Caco-2 (cell line): ENCODE data around the gene VPS39. TPM values are rescaled to one million over a fixed set of nuclear protein-coding genes. Genes with fewer than 3 reads are reported as not detected.

Experiments
- BruUV-seq: library from RNA; stranded (reverse); fragments of 400-500 nt; replicated peaks from 2 replicates; lab custom pipeline; 2021; lab: Mats Ljungman, UMichigan
- CTCF ChIA-PET: fragments of 300-600 bp; sonication (Branson Sonifier 250); formaldehyde crosslinking; loops from one replicate; lab custom pipeline; 2022; ENCODE audit warnings: antibody characterized with exemption; lab: Charles Lee
- POLR2A ChIA-PET: fragments of 300-600 bp; sonication (Branson Sonifier 250); formaldehyde crosslinking; loops from one replicate; lab custom pipeline; 2022; ENCODE audit warnings: antibody characterized with exemption; lab: Charles Lee
- DNase-seq, 2 experiments: peaks; one replicate each; pipeline versions ENCODE4 v3.0.0 to v3.0.0-alpha.2; 2020 to 2022
- H3K27me3 ChIP-seq: replicated peaks from 2 replicates; pipeline ENCODE4 v1.6.0; 2011; ENCODE audit warnings: low read length; ENCODE audit not compliant: control insufficient read depth, insufficient read depth
- H3K36me3 ChIP-seq: 2 replicates; pipeline ENCODE4 v1.5.1; 2011; ENCODE audit warnings: low read length; ENCODE audit not compliant: control insufficient read depth, insufficient read depth
- H3K4me1 ChIP-seq: fragments of 250-450 bp; sonication (Bioruptor Pico); 2 replicates; pipeline ENCODE4 v1.5.1; 2020; ENCODE audit warnings: mild to moderate bottlenecking
- H3K4me3 ChIP-seq: 2 replicates; pipeline ENCODE4 v1.5.1; 2011; ENCODE audit warnings: low read depth, mild to moderate bottlenecking, control low read depth, low read length
- H3K9me3 ChIP-seq: fragments of 250-450 bp; sonication (Bioruptor Pico); 2 replicates; pipeline ENCODE4 v1.5.1; 2020; ENCODE audit warnings: mild to moderate bottlenecking, moderate library complexity
- H3K27ac Mint-ChIP-seq: one replicate; pipeline ENCODE4 v1.8.0; 2022; ENCODE audit warnings: mixed read lengths; ENCODE audit not compliant: unreplicated experiment
- H3K27me3 Mint-ChIP-seq: one replicate; pipeline ENCODE4 v1.8.0; 2022; ENCODE audit warnings: mixed read lengths; ENCODE audit not compliant: insufficient read depth, unreplicated experiment
- H3K36me3 Mint-ChIP-seq: one replicate; pipeline ENCODE4 v1.8.0; 2022; ENCODE audit warnings: mild to moderate bottlenecking, mixed read lengths; ENCODE audit not compliant: insufficient read depth, unreplicated experiment
- H3K4me1 Mint-ChIP-seq: one replicate; pipeline ENCODE4 v1.8.0; 2022; ENCODE audit warnings: low read depth, mixed read lengths; ENCODE audit not compliant: unreplicated experiment
- H3K4me3 Mint-ChIP-seq: one replicate; pipeline ENCODE4 v1.8.0; 2022; ENCODE audit warnings: mild to moderate bottlenecking, moderate library complexity, mixed read lengths; ENCODE audit not compliant: unreplicated experiment
- H3K9me3 Mint-ChIP-seq: one replicate; pipeline ENCODE4 v1.8.0; 2022; ENCODE audit warnings: mixed read lengths; ENCODE audit not compliant: unreplicated experiment
- intact Hi-C: fragments of 100-400 bp; cut with micrococcal nuclease; formaldehyde crosslinking; loops from one replicate; pipeline ENCODE4 v1.10.0; 2022; ENCODE audit not compliant: unreplicated experiment
- total RNA-seq: library from RNA; stranded (reverse); gene quantifications from 2 replicates; pipeline ENCODE4 v1.2.3, GENCODE V29; 2022
- TF ChIP-seq, protein P1 (sequence below), 2 experiments: fragments of 200-600 bp in 1 of 2; IDR thresholded peaks; 1 replicate in 1 of 2; 2 replicates in 1 of 2; pipeline versions ENCODE4 v1.5.1 to v1.8.0; 2011 to 2022; ENCODE audit warnings: antibody characterized with exemption in 1 of 2, control low read depth in 1 of 2, inconsistent platforms in 1 of 2, low read depth in 1 of 2, low read length in 1 of 2, mild to moderate bottlenecking in 1 of 2, moderate library complexity in 1 of 2; ENCODE audit not compliant: insufficient read depth in 1 of 2, severe bottlenecking in 1 of 2, unreplicated experiment in 1 of 2

VPS39 gene
- total RNA-seq, 1 experiment from 2014 or later: 48.4 TPM

DNA sequence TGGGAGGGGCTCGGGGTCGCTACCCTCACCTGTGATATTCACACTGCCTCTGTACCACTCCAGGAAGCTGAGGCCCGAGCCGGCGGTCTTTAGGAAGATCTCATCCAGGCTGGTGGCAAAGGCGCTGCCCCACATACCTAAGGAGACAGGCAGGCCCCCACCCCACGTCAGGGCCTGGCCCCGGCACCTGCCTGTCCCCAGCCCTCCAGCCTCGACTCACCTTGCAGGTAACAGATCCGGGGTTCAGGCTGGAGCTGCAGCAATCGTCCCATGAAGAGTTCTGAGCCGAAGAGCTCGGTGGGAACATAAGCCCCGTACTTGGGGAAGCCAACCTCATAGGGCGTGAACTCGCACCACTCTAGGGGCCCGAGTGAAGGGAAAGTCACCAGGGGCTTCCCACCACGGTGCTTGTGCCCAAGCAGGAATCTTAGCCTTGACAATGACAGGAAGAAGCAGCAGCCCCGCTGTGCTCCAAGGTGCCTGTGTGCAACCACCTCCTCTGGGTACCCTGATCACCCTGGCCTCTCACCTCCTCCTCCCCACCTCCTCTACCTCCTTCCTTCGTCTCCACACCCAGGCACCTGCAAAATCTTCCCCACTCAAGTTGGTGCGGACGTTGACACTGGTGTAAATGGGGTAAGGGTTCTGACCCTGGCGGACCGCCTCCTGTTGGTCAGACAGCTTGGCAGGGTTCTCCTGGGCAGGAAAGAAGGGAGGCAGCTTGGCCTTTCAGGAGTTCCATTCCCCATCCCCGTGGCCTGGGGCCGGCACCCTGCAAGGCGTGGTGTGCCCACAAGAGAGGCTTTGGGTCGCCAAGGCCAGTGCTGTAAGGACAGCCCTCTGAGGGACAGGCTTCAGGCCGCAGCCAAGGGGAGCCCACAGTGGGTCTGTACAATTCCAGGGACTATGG lies 62.3 kb downstream of the VPS39 start:
- Mint-ChIP-seq H3K4me3 (no peak overlapping the region), H3K36me3 (no peaks in the 10 kb centered on the region), H3K27me3 (no peaks in the 10 kb centered on the region), H3K4me1 (peaks cover 11% of the 10 kb centered on the region), H3K27ac (no peak overlapping the region), H3K9me3 (no peaks in the 10 kb centered on the region)
- CTCF ChIA-PET: no interaction called here
- TF ChIP-seq, protein P1, sequence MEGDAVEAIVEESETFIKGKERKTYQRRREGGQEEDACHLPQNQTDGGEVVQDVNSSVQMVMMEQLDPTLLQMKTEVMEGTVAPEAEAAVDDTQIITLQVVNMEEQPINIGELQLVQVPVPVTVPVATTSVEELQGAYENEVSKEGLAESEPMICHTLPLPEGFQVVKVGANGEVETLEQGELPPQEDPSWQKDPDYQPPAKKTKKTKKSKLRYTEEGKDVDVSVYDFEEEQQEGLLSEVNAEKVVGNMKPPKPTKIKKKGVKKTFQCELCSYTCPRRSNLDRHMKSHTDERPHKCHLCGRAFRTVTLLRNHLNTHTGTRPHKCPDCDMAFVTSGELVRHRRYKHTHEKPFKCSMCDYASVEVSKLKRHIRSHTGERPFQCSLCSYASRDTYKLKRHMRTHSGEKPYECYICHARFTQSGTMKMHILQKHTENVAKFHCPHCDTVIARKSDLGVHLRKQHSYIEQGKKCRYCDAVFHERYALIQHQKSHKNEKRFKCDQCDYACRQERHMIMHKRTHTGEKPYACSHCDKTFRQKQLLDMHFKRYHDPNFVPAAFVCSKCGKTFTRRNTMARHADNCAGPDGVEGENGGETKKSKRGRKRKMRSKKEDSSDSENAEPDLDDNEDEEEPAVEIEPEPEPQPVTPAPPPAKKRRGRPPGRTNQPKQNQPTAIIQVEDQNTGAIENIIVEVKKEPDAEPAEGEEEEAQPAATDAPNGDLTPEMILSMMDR (IDR thresholded peaks at IDR 0.05; ENCODE audit: insufficient read depth in 1 of 2, low read depth in 1 of 2, low read length in 1 of 2, severe bottlenecking in 1 of 2, unreplicated experiment in 1 of 2): no peak
- H3K4me1 ChIP-seq: peaks cover 9% of the 10 kb centered on the region
- peak in 1 of 2 experiments; percentile 26 for DNase-seq
- no peaks in the 10 kb centered on the region for H3K36me3 ChIP-seq
- BruUV-seq: no TSS peak
- H3K4me3 ChIP-seq: no peak overlapping the region
- POLR2A ChIA-PET: interaction anchor here (0.6 kb wide), 1 partner anchor 9 kb away, joined by 3 read pairs; no protein-coding TSS in a partner anchor
- no peaks in the 10 kb centered on the region for H3K9me3 ChIP-seq
- intact Hi-C loops: no loop called here
- no peaks in the 10 kb centered on the region for H3K27me3 ChIP-seq

DNA sequence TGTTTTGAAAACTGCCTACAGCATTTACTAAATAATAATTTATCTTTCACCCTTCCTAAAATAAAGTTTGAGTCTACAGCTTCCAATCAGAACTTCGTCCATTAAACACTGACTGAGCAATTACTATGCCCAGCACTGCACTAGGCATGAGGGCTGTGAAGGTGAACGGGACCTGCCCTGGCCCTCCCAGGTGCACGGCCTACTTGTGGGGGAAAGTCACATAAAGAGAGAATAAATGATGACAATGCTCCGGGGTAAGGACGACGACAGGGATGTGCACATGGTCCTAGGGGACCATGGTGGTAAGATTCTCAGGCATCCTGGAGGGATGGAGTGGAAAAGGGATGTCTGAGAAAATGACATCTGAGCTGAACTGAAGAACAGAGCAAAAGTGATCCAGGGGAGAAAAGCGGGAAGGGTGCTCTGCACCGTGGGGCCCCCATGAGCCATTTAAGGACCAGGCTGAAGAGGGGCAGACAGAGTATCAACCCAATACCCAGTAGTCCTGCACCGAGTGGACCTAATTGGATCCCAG lies 63.2 kb downstream of the VPS39 start:
- Mint-ChIP-seq H3K36me3 (no peaks in the 10 kb centered on the region), H3K27ac (no peak overlapping the region), H3K4me3 (no peak overlapping the region), H3K4me1 (peaks cover 11% of the 10 kb centered on the region), H3K9me3 (no peaks in the 10 kb centered on the region), H3K27me3 (no peaks in the 10 kb centered on the region)
- peaks cover 9% of the 10 kb centered on the region for H3K4me1 ChIP-seq
- H3K36me3 ChIP-seq: no peaks in the 10 kb centered on the region
- no peaks in the 10 kb centered on the region for H3K27me3 ChIP-seq
- no peak overlapping the region for H3K4me3 ChIP-seq
- intact Hi-C loops: no loop called here
- ChIA-PET CTCF (no interaction called here), POLR2A (no interaction called here)
- peaks cover 3% of the 10 kb centered on the region; the same call in 1 of the 2 replicates for H3K9me3 ChIP-seq
- BruUV-seq: no TSS peak
- peak in 1 of 2 experiments; percentile 1 for DNase-seq
- TF ChIP-seq, protein P1 (IDR thresholded peaks at IDR 0.05; ENCODE audit: insufficient read depth in 1 of 2, low read depth in 1 of 2, low read length in 1 of 2, severe bottlenecking in 1 of 2, unreplicated experiment in 1 of 2): no peak

DNA sequence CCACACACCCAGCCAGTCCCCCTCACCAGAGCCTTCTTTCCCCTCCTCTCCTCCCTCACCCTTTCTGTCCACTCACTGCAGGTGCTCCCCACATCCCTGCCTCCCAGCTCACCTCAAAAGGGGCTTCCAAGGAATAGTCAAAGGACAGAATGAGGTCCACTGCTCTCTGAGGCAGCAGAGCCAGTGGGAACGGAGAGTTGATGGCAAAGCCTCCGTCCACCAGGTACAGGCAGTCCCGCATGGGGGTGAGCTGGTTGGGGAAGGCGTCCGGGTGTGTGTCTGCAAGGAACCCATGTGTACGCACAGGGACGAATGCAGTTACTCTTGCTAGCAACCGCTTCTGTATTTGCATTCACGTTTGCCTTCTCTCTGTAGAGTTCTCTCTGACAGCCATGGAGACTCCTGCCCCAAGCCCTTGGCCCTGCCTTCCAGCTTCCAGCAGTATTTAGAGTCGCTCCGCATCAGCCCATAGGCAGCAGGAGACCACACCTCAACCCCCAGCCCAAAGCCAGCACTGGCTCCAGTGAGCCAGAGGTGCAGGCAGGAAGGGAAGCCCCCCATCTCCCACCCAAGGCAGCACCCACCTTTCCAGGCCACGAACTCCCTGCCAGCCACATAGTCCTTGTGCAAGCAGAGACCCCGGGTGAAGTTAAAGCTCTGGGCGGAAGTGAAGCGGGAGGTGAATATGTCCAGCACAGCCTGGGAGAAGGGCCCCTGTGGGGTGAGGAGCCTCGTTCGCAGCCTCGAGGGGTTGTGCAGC lies 64.1 kb downstream of the VPS39 start:
- DNase-seq: peak in 1 of 2 experiments; percentile 23
- ChIA-PET POLR2A (no interaction called here), CTCF (no interaction called here)
- Mint-ChIP-seq H3K27me3 (no peaks in the 10 kb centered on the region), H3K4me1 (peaks cover 9% of the 10 kb centered on the region), H3K4me3 (no peak overlapping the region), H3K27ac (no peak overlapping the region), H3K36me3 (no peaks in the 10 kb centered on the region), H3K9me3 (peaks cover 8% of the 10 kb centered on the region)
- Histone ChIP-seq H3K4me1 (peaks cover 16% of the 10 kb centered on the region), H3K36me3 (no peaks in the 10 kb centered on the region), H3K4me3 (no peak overlapping the region), H3K27me3 (no peaks in the 10 kb centered on the region), H3K9me3 (peaks cover 12% of the 10 kb centered on the region; the same call in 1 of the 2 replicates)
- no TSS peak for BruUV-seq
- intact Hi-C loops: no loop called here
- TF ChIP-seq, protein P1 (IDR thresholded peaks at IDR 0.05; ENCODE audit: insufficient read depth in 1 of 2, low read depth in 1 of 2, low read length in 1 of 2, severe bottlenecking in 1 of 2, unreplicated experiment in 1 of 2): no peak
